A673 (cell line): ENCODE data around the gene NGB. TPM values are rescaled to one million over a fixed set of nuclear protein-coding genes. Genes with fewer than 3 reads are reported as not detected.
"Not testable (repeated sequence)": the region's sequence is repeated elsewhere in the genome, so short reads cannot be mapped to it uniquely, and the experiment has no call there.

Experiments
- Bru-seq: library from RNA; stranded (reverse); fragments of 400-500 nt; gene quantifications from one replicate; lab custom pipeline; 2021; lab: Mats Ljungman, UMichigan
- BruChase-seq, 2 experiments: library from RNA; stranded (reverse); fragments of 400-500 nt; gene quantifications; one replicate each; lab custom pipeline; 2021; lab: Mats Ljungman, UMichigan
- BruUV-seq: library from RNA; stranded (reverse); fragments of 400-500 nt; replicated peaks from 2 replicates; lab custom pipeline; 2021; lab: Mats Ljungman, UMichigan
- CTCF ChIA-PET: fragments of 300-600 bp; sonication (Branson Sonifier 250); formaldehyde crosslinking; loops from one replicate; lab custom pipeline; 2022; ENCODE audit warnings: antibody characterized with exemption; lab: Charles Lee
- POLR2A ChIA-PET: fragments of 300-600 bp; sonication (Branson Sonifier 250); formaldehyde crosslinking; loops from one replicate; lab custom pipeline; 2022; ENCODE audit warnings: antibody characterized with exemption; ENCODE audit not compliant: low non-redundant PET; lab: Charles Lee
- DNase-seq: peaks from one replicate; pipeline ENCODE4 v3.0.0-alpha.2; 2015; ENCODE audit warnings: low spot score
- H3K27ac ChIP-seq: fragments of 200-600 bp; sonication (generic); 2 replicates; pipeline ENCODE4 v1.5.1; 2016; ENCODE audit warnings: mixed run types, low read depth, mild to moderate bottlenecking, mixed read lengths, antibody characterized with exemption, low read length; ENCODE audit not compliant: poor library complexity, severe bottlenecking
- H3K27me3 ChIP-seq: fragments of 200-600 bp; sonication (generic); replicated peaks from 2 replicates; pipeline ENCODE4 v1.6.1; 2017; ENCODE audit warnings: mixed run types, low read depth, mild to moderate bottlenecking, mixed read lengths, antibody characterized with exemption, low read length; ENCODE audit not compliant: insufficient read depth, poor library complexity
- H3K36me3 ChIP-seq: fragments of 200-600 bp; sonication (generic); 2 replicates; pipeline ENCODE4 v1.6.1; 2016; ENCODE audit warnings: mixed run types, mild to moderate bottlenecking, mixed read lengths, antibody characterized with exemption, low read length; ENCODE audit not compliant: insufficient read depth, poor library complexity, severe bottlenecking
- H3K4me1 ChIP-seq: fragments of 200-600 bp; sonication (generic); 2 replicates; pipeline ENCODE4 v1.6.1; 2017; ENCODE audit warnings: mixed run types, mild to moderate bottlenecking, mixed read lengths, antibody characterized with exemption, low read length; ENCODE audit not compliant: insufficient read depth, poor library complexity, severe bottlenecking
- H3K4me3 ChIP-seq: fragments of 200-600 bp; sonication (generic); 2 replicates; pipeline ENCODE4 v1.5.1; 2016; ENCODE audit warnings: low read depth, mixed run types, mild to moderate bottlenecking, mixed read lengths, low read length; ENCODE audit not compliant: poor library complexity, severe bottlenecking
- H3K9me3 ChIP-seq: fragments of 200-600 bp; sonication (generic); 2 replicates; pipeline ENCODE4 v1.6.1; 2016; ENCODE audit warnings: mixed run types, low read depth, mild to moderate bottlenecking, mixed read lengths, antibody characterized with exemption, low read length; ENCODE audit not compliant: poor library complexity, severe bottlenecking
- CTCF ChIP-seq: fragments of 300-800, 200-600 bp; sonication (generic); conservative IDR thresholded peaks from 2 replicates; pipeline ENCODE4 v1.5.1; 2017; ENCODE audit warnings: low read depth, mild to moderate bottlenecking, antibody characterized with exemption, low read length, moderate library complexity, mixed read lengths
- EZH2 ChIP-seq: fragments of 200-600 bp; sonication (generic); IDR thresholded peaks from 2 replicates; pipeline ENCODE4 v1.6.1; 2017; ENCODE audit warnings: borderline replicate concordance, low read depth, mild to moderate bottlenecking, mixed read lengths, antibody characterized with exemption, low read length; ENCODE audit not compliant: poor library complexity, severe bottlenecking
- intact Hi-C: fragments of 100-400 bp; cut with micrococcal nuclease; formaldehyde crosslinking; loops from one replicate; pipeline ENCODE4 v1.10.0; 2022; ENCODE audit not compliant: unreplicated experiment
- long read RNA-seq: library from polyadenylated mRNA; stranded (forward); transcript quantifications from one replicate; pipeline ENCODE4 v2.0.0, GENCODE V29; 2022
- total RNA-seq: library from RNA; stranded (reverse); gene quantifications from 2 replicates; pipeline ENCODE4 v1.2.3, GENCODE V29; 2021

The NGB gene
- total RNA-seq = not detected in 2 replicates
- not detected for Bru-seq, nascent RNA
- not detected for BruChase-seq, experiment 1, labeled RNA remaining after a 2-hour chase
- BruChase-seq, experiment 2, labeled RNA remaining after a 6-hour chase = not detected
- long read RNA-seq = 0 reads

- Histone ChIP-seq H3K36me3 (no peaks in the 10 kb centered on the region), H3K4me3 (no peak within 1 kb of the TSS), H3K27me3 (peaks cover 42% of the 10 kb centered on the region), H3K4me1 (no peaks in the 10 kb centered on the region), H3K9me3 (no peaks in the 10 kb centered on the region), H3K27ac (no peak within 1 kb of the TSS)
- ChIA-PET CTCF (no interaction called here), POLR2A (no interaction called here)
- no peak for TF ChIP-seq CTCF
- no peak for TF ChIP-seq EZH2
- DNase-seq = no peak
- no TSS peak for BruUV-seq
- intact Hi-C loops = no loop called here
Observed at GRCh38 chr14:77271113-77271710, at the start of gene NGB. Gene NGB, minus strand, starts transcription at chr14:77271206. Its CDS starts 269 bp downstream, at chr14:77270937.

- Histone ChIP-seq H3K27ac (peak within 1 kb of the TSS; percentile 97), H3K27me3 (no peaks in the 10 kb centered on the region), H3K9me3 (no peaks in the 10 kb centered on the region), H3K4me3 (peak within 1 kb of the TSS; percentile 82), H3K4me1 (peaks cover 21% of the 10 kb centered on the region), H3K36me3 (no peaks in the 10 kb centered on the region)
- intact Hi-C loops = loop anchor here (2.0 to 10.0 kb wide), 3 partner anchors 56 to 224 kb away; partner anchors contain the start of genes SAMD15, TMED8 and VIPAS39
- TF ChIP-seq CTCF = peak; percentile 36; the same call in 1 of the 2 replicates
- no peak for TF ChIP-seq EZH2
- ChIA-PET POLR2A (interaction anchor here (0.7 to 0.8 kb wide), 2 partner anchors 80 to 168 kb away, joined by 3 to 17 read pairs; no protein-coding TSS in a partner anchor), CTCF (interaction anchor here (0.6 to 0.7 kb wide), 4 partner anchors 88 to 1273 kb away, joined by 3 to 6 read pairs (median 4); no protein-coding TSS in a partner anchor)
- BruUV-seq = no TSS peak
- DNase-seq = peak; percentile 95
Observed at GRCh38 chr14:77320238-77320935, 49.4 kb upstream of the NGB start, which contains the start of gene POMT2. Gene POMT2, minus strand, starts transcription at chr14:77320883. Its CDS starts 202 bp downstream, at chr14:77320681.

GRCh38 chr14:77319422-77319821 lies 48.4 kb upstream of the NGB start:
- peak overlapping the region; percentile 82 for H3K4me3 ChIP-seq
- peak overlapping the region; percentile 97 for H3K27ac ChIP-seq
- H3K36me3 ChIP-seq = no peaks in the 10 kb centered on the region
- peaks cover 21% of the 10 kb centered on the region for H3K4me1 ChIP-seq
- CTCF ChIA-PET = no interaction called here
- POLR2A ChIA-PET = no interaction called here
- no TSS peak for BruUV-seq
- DNase-seq = peak; percentile 32
- no peaks in the 10 kb centered on the region for H3K9me3 ChIP-seq
- intact Hi-C loops = loop anchor here (5.0 kb wide), 1 partner anchor 442 kb away; no protein-coding TSS in a partner anchor
- TF ChIP-seq EZH2 = no peak
- TF ChIP-seq CTCF = no peak
- H3K27me3 ChIP-seq = no peaks in the 10 kb centered on the region

GRCh38 chr14:77318756-77319155 lies 47.8 kb upstream of the NGB start:
- POLR2A ChIA-PET = interaction anchor here (0.8 kb wide), 1 partner anchor 103 kb away, joined by 3 read pairs; no protein-coding TSS in a partner anchor
- intact Hi-C loops = loop anchor here (5.0 kb wide), 1 partner anchor 441 kb away; no protein-coding TSS in a partner anchor

More at GRCh38 chr14:77318756-77319155, 47.8 kb upstream of the NGB start:
- H3K9me3 ChIP-seq, H3K4me3 ChIP-seq, H3K27me3 ChIP-seq, CTCF ChIA-PET, H3K27ac ChIP-seq, DNase-seq, BruUV-seq, H3K36me3 ChIP-seq: not testable (repeated sequence)
- H3K4me1 ChIP-seq = peaks cover 21% of the 10 kb centered on the region
